ENCODE results near the gene CSRNP3.

The CSRNP3 gene

DNA sequence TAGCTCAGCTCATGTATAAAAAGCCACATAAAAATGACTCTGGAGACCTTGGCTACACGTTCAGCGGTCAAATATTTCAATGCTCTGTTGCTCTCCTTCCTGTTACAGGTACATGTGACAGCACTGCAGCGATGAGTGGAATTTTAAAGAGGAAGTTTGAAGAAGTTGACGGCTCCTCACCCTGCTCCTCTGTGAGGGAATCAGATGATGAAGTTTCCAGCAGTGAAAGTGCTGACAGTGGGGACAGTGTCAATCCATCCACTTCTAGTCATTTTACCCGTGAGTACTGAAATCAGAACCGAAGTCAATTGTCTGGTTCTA, 125.4 kb downstream of the CSRNP3 start:
- DNase-seq = no peak

DNA sequence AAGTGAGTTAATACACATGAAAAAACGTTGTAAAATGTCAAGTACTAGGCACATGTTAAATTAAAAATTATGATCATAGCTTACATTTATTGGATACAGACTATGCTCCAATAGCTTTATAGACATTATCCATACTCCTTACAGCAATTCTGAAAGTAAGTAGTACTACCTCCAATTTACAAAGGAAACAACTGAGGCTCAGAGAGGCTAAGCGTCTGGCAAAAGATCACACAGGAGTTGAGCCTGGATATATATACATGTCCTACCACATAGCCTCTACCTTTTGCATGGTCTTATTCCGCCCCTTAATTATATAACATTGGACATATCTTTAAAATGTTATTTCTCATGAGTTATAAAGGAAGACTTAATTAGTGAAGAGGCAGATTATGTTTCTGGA, 127.3 kb downstream of the CSRNP3 start:
- no peak for DNase-seq

DNA sequence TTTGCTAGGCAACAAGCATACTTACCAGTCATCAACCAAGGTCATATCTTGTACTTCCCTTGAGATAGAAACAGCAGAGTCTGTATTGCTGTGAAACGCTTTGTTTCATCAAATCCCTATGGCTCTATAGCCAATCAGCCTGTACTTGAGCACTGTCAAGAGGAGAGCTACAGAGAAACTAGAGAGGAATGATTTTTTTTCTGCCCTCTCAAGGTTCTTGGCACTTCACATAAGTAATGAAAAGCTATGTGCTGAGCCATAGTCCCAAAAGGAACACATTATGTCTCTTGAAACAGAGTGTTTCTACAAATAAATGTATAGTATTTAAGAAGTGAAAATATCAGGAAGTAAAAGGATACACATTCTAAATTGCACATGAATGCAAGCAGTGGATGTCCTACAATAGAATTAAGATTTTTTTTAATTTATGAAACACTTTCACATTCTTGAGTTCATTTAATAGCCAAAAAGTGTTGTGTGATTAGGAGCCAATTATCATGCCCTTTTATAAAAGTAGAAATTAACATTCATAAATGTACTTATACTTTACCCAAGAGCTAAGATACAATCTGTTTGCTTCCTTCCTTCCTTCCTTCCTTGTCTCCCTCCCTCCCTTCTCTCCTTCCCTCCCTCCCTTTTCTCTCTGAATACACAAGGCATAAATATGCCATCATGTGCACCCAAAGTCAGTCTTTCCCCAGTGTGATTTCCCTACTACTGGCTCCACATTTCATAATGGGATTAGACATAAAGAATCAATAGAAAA, 131.8 kb downstream of the CSRNP3 start:
- no peak for DNase-seq

DNA sequence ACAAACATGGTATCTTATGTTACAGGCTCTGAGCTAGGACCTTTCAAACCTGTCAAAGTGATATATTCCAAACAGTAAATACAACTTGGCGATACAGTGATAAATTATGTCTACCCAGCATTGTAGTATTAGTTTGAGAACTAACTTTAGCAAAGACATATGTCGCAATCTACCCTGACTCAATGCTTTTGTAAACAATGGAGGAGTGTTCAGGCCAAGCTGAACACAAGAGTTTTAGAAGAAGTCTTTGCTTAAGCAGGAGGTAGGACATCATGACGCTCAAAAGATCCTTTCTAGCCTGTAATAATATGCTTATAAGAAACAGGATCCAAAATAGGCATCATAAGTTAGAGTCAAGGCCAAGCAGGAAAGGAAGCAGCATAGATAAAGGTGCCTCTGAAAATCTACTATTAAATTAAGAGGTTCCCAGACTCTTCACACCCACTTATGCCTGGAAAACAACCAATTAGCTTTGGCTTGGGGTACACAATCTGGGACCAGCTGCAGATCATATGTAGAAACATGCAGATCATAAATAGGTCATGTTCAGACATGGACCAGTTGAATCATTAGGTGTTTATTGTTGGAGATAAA, 132.5 kb downstream of the CSRNP3 start:
- no peak for DNase-seq

DNA sequence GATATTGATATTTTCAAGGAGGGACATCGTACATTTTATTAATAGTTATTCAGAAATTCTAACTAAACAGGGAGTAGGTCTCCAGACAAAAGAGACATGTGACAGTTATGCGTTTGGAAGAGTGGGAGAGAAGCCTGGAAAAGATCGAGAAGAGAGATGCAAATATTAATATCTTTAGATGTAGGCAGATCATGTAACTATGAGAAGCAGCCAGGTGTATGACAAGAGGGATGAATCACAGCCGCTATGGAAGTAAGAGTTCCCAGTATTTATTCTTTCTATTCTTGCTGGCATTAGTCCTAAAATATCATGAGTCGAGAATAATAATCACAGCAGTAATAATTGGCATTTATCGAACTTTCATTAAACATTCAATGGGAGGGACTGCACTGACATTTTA, 140.2 kb downstream of the CSRNP3 start:
- no peak for DNase-seq

DNA sequence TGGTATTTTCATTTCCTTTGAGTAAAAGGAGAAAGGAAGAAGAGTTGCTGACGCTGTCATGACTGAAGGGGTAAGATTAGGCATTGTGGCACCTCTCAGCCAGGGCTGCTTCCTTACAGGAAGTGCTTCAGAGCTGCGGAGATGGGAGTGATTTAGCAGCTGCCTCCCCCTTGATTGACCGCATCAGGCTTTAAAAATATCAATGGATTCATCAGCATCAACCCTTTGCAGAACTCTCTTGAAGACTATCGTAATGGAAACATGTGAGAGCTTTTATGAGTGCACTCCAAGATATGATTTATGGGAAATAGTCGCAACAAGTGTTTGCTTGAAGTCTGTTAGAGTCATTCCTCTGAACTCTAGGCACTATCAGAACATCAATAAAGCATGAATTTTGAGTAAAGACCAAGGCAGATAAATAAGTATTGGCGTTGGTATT, 141.1 kb downstream of the CSRNP3 start:
- DNase-seq = peak; percentile 27

DNA sequence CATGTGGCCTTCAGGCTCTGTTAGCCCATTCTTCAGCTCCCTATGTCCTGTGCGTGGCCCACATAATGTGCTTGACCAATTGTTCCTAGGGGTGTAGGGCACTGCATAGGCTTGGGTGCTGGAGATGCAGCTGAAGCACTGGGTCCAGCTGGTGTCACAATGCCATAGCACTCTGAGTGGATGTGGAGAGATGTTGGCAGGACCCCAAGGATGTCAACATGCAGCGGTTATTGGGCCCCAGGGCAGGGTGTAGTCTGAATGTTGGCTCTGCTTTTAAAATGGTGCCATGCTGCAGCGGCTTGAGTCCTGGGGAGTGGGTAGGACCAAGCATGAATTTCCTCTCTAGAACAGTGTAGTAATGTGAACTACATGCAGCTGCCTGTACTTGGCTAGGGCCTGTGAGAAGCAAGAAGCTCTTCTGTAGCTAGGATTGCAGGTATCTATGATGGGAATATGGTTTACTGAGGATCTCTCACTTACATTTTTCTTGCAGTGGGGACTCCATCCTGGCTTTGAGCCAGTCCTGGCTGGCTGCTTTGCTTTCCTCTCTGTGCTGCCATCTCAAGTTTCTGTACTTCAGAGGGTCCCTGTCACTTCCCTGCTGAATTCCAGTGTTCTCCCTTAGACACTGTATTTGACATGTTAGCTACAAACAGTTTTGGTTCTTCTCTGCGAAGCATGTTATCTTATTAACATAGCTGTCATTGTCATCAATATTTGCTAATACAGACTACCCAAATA, 148.4 kb downstream of the CSRNP3 start:
- DNase-seq = no peak

DNA sequence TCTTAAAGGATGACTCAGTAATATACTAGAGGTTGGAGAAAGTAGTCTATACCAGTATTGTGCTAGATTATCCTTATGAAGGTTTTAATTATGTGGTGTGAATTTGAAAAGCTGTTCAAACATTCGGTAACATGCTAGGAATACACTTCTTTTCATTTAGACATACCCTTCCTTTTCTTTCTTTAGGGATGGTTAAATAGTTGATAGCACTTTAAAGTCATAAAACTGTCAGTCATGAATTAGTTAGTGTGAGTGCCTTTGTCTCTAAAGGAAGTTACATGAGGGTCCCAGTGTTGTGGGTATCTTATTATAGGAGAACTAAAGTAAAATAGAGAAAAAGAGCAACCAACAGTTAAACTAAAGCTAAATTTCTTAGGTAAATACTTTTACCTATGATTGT, 149.3 kb downstream of the CSRNP3 start:
- DNase-seq = no peak

DNA sequence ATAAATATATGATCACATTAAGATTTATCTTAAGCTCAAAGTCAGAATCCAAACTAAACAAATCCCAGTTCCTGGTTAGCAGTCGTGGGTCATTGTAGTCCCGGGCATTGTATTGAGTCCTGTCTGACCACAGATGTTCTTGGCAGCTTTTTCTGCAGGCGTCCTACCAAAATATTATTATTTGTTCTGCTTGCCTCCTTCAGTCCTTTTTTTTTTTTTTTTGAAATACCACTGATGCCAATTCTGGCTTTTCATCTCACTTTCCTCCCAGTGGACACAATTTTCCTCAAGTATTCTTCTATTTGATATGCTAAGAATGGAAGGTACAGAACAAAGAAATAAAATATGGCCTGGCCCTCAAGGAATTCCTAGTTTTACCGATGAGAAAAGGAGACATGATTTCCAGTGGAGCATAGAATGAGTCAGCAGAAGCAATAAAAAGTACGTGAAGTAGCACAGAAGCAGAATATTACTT, 151.6 kb downstream of the CSRNP3 start:
- no peak for DNase-seq

DNA sequence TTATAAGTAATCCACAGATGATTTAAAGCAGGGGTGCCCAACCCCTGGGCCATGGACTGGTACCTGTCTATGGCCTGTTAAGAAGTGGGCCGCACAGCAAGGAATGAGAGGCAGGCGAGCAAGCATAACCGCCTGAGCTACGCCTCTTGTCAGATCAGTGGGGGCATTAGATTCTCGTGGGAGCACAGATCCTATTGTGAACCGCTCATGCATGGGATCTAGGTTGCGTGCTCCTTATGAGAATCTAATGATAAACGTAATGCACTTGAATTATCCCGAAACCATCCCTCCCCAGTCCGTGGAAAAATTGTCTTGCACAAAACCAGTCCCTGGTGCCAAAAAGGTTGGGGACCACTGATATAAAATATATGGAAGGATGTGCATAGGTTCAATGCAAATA, 153.7 kb downstream of the CSRNP3 start:
- DNase-seq = no peak

DNA sequence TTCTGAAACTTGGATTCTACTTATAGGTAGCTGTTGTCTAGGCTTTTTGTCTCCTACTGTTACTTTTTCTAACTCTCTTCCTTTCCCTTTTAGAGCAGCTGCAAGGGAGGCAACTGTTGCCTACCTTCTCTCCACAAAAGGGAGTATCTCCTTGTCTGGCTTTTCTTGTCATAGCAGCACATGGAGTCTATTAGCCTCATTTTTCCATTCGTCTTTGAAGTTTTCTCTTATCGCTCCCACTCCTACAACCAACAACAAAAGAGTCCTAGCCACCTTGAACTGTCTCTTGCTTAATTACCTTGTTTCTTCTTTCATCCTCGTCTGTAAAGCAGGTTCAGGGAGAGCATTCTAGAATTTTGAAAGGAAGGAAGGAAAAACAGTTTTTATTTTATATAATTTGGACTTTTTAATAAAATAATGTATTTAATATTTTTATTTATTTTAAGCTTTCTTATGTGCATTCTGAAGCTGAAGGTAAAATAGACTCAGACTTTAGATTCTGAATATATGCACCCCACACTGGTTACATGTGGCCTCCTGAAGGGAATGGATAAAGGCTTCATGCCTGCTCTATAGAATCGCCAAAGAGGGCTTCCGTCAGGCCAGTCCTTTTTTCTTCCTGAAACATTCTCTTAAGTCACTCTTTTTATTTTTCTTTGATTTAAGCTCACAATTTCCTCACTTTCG, 154.4 kb downstream of the CSRNP3 start:
- no peak for DNase-seq

DNA sequence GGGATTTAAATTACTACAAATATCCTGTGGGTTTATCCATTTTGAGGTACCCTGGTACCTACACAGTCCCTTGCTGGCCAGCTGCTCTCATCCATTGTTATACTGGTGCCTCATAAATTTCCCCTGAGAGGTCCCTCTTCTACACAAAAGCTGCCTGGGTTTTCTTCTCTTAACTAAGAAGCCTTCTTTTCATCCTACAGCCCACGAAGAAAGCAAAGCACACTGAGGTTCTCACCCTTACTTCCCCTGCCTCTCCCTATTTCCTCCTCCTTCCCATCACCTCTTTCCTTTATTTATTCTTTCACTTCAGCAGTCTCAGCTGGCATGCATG, 154.9 kb downstream of the CSRNP3 start:
- no peak for DNase-seq

DNA sequence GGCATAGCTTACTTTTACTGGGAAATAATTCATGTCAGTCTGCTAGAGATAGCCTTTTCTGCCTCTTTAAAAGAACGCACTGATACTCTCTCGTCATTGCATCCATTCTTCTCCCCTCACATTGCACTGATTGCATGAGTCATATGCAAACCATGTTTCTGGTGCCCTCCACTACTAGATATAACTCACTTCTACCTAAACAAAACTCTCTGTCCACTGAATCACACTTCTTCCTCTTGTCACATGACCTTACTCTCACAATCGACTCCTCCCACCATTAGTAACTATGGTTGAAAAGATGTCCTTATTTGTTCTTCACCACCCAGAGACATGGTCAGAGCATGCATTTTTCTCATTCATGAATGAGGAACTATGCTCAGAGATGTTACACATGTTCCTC, 158.0 kb downstream of the CSRNP3 start:
- DNase-seq = no peak

DNA sequence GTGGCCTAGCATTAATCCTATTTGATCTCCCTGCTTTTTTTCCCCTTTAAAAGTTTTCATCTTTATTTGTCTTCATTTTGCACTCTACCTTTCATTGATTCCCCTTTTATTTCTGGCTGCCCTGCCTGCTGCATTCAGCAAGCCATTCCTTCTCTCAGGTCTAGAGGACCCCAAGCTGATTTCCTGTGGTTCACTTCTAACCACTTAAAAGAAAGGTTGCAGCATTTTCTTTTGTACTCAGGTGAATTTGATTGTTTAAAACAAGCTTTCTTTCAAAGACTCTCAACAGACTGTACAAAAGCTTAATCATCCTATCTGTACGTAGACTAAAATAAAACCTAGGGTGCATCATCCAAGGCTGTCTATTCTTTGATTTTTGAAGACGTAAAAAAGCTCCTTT, 160.3 kb downstream of the CSRNP3 start:
- DNase-seq = no peak

DNA sequence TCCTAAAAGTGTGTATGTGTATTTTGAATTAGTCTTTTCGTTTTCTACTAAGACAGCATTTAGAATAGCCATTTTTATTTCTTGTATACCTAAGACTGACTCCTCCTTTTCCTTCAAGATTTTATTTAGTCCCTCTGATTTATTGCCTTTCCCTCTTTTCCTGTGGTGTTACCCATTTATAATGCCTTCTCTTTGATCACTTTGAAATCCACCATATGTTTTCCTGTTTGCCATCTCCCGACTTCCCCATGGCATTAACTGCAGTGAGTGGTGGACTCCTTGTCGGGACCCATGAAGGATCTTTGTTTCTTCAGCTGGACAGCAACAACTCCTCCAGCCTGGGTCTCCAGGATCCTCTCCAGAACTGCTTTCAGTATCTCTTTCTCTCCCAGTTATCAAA, 160.7 kb downstream of the CSRNP3 start:
- DNase-seq = no peak

DNA sequence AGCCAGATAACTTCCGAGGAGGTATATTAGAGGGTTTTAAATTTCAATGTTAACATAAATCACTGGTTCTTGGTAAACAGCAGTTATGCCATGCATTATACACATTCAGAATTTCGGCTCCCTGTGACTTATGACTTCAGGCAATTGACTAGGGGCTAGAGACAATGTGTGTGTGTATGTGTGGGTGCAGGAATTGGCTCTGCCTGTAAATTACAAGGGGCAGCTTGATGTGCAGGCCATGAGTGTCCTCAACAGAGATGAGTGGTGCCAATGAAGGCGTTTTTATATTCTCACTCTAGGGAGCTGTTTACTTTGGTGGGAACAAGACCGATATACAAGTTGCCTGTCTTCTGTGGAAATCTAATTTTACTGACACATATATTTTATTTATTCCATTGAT, 161.6 kb downstream of the CSRNP3 start:
- DNase-seq = peak; percentile 32

DNA sequence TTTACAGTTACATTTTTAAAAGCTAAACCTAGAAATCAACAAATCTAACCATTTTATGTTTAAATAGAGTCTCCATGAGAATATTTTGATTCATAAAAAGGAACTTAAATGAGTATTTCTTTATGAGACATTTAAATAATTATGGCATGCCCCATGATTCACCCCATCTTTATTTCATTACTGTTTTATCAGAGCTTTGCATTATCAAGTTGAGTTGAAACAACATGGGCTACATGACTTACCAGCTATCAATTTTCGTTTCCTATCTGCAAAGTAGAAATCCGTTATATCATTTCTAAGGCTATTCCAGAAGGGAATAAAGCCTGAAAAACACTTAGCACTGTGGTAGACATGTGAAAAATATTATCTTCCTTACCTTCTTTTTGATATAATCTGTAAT, 163.1 kb downstream of the CSRNP3 start:
- no peak for DNase-seq

DNA sequence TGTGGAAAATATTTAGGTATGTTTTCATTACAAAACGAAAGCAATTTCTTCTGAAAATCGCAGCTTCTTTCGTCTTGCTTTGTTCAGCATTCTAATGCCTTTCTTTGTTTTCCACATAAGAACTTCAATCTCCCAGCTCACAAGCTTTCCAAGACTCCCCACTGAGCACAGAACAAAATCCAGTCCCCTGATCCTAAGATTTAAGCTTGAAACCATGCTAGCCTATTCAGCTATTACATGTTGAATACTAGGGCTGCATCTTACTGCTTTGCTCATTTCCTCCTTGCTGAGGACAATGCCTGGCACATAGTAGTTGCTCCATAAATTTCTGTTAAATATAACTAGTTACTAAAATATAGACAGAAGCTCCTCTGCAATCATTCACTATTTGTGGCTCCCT, 163.9 kb downstream of the CSRNP3 start:
- DNase-seq = no peak

DNA sequence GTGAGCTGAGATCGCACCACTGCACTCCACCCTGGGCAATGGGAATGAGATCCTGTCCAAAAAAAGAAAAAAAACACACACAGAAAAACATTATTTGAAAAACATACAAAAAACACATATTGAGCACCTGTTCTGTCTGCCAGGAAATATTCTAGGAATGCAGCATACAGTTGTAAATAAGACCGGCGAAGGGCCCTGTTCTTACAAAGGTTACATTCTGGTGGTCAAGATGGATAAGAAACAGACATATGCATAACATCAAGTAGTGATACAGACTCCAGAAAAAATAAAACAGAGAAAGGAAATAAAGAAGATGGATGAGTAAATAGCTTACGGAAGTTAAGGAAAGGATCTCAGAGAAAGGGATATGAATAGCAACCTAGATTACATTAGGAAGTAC, 164.8 kb downstream of the CSRNP3 start:
- DNase-seq = no peak

DNA sequence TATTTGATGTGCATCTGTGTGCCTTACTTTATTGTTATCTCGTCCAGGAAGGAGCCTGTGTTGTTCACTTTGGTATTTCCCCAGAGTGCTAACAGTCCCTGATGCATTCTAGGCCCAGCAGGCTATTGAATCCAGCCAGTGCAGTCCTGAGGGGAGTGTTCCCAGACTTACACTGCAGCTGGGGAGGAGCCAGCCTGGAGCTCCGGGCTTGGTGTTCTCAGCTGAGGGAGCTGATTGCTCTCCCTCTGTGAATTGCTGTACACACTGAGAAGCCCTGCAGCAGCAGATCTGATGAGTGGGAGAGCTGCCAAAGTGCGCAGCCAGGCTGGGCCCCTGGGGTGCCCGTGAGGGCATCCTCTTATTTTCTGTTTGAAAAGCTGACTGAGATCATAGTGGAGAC, 165.4 kb downstream of the CSRNP3 start:
- peak; percentile 65 for DNase-seq

DNA sequence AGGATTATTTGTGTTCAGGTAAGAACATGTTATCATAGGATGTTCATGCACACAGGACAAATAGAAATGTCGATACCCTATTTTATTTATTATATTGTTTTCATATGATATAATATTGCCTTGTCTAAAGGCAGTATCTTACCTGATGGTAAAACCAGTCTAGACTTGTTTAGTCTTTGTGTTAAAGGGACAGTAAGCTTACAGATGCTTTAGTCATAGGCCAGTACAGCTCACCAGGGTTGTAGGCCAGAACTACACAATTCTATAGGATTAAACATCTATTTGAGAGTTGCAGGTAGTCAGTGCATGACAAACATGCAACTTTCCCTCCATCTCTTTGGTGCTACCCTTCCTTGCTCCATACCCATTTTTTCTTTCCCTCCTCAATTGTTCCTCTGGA, 166.0 kb downstream of the CSRNP3 start:
- no peak for DNase-seq

DNA sequence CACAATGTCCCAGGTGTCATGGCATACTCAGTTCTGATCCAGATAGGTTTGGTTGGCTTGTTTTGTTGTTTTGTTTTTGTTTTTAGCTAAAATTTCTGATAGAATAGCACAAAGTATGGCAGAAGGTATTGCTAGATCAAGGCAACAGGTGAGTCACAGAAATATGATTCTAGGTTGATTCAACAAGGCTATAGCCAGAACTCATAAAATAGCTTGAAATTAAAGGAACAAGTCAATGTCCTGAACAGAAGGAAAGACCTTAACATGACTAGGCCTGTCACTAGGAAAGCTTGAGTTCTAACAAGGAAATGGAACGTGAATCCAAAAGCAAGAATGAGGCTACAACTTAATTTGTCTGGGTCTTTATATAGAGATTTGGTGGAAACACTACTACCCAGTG, 167.5 kb downstream of the CSRNP3 start:
- no peak for DNase-seq

DNA sequence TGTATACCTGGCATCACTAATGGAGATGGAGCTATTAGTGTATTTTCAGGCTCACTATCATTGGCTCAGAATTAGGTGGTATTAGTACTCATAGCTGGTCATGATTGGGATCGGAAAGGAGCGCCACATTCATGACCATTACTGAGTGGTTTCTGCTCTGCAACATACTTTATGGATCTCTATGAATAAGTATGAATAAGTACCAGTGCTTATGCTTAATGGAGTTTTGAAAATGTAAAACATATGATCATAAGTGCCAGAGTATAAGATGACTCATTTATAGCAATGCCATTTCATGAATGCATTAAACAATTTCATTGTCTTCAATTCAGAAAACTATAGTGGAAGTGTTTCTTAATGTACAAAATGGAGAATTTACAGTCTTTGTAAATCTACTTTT, 167.9 kb downstream of the CSRNP3 start:
- DNase-seq = no peak

DNA sequence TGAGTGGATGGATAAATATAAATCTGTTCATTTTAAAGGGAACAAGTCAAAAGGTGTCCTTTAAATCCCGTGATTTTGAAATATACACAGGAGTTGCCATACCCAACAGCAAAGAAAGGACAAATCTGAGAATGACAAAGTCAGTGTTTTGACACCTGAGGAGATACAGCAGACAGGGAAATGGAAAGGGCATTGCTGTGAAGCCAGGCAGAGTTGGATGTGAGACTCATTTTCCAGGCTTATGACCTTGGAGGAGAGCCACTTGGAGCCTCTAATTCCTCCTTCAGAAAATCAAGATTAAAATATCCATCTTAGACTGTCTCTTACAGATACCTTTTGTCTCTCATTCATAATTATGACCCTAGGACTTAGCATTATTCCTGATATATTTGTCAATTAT, 170.0 kb downstream of the CSRNP3 start:
- DNase-seq = no peak
